NOMO-1 (cell line): Measurements from ENCODE around the gene APC.
"Not testable (repeated sequence)": the region's sequence is repeated elsewhere in the genome, so short reads cannot be mapped to it uniquely, and the experiment has no call there.

ENCODE experiments used
- DNase-seq, 2 experiments: peaks; one replicate each; lab custom pipeline; 2025; ENCODE audit not compliant: unreplicated experiment in 2 of 2; lab: John Stamatoyannopoulos, UW

APC gene

GRCh38 chr5:112713206-112713605 is 24.5 kb upstream of the APC start:
- DNase-seq, result no peak

GRCh38 chr5:112716895-112717294 is 20.8 kb upstream of the APC start:
- DNase-seq, result not testable (repeated sequence)

GRCh38 chr5:112717506-112718082 is 20.1 kb upstream of the APC start:
- no peak for DNase-seq

GRCh38 chr5:112718344-112718743 is 19.3 kb upstream of the APC start:
- no peak for DNase-seq

GRCh38 chr5:112720576-112720975 is 17.1 kb upstream of the APC start:
- DNase-seq, result no peak

GRCh38 chr5:112724901-112725300 is 12.8 kb upstream of the APC start:
- no peak for DNase-seq

GRCh38 chr5:112729630-112730029 is 8.1 kb upstream of the APC start:
- no peak for DNase-seq

- DNase-seq, result no peak
These were observed 5.6 kb upstream of the APC start for GRCh38 chr5:112732131-112732530.

GRCh38 chr5:112733586-112733985 is 4.1 kb upstream of the APC start:
- no peak for DNase-seq

- DNase-seq, result no peak
These were observed 3.1 kb upstream of the APC start for GRCh38 chr5:112734597-112734996.

- DNase-seq, result no peak
These were observed 2.0 kb upstream of the APC start for GRCh38 chr5:112735702-112736101.

GRCh38 chr5:112737070-112737462 is 619 bp upstream of the APC start:
- DNase-seq, result peak in 1 of 2 experiments; percentile 23

GRCh38 chr5:112738191-112738560 is 491 bp downstream of the APC start:
- no peak for DNase-seq

- DNase-seq, result no peak
These were observed 4.7 kb downstream of the APC start for GRCh38 chr5:112742424-112742823.

- no peak for DNase-seq
These were observed 5.9 kb downstream of the APC start for GRCh38 chr5:112743631-112744030.

- no peak for DNase-seq
These were observed 14.7 kb downstream of the APC start for GRCh38 chr5:112752335-112752734.

- DNase-seq, result no peak
These were observed 18.0 kb downstream of the APC start for GRCh38 chr5:112755703-112756102.

- DNase-seq, result peak in 1 of 2 experiments; percentile 76
These were observed 20.0 kb downstream of the APC start for GRCh38 chr5:112757468-112758208.

GRCh38 chr5:112758676-112759075 is 21.0 kb downstream of the APC start:
- DNase-seq, result no peak

GRCh38 chr5:112762113-112762810 is 24.6 kb downstream of the APC start:
- DNase-seq, result no peak

GRCh38 chr5:112763165-112763564 is 25.5 kb downstream of the APC start:
- DNase-seq, result no peak

GRCh38 chr5:112772124-112772523 is 34.4 kb downstream of the APC start:
- DNase-seq, result no peak
